GDM1 (cell line): Measurements from ENCODE around the gene RAB37.

ENCODE experiments used
- DNase-seq: peaks from one replicate; lab custom pipeline; 2025; lab: John Stamatoyannopoulos, UW

The RAB37 gene

DNA sequence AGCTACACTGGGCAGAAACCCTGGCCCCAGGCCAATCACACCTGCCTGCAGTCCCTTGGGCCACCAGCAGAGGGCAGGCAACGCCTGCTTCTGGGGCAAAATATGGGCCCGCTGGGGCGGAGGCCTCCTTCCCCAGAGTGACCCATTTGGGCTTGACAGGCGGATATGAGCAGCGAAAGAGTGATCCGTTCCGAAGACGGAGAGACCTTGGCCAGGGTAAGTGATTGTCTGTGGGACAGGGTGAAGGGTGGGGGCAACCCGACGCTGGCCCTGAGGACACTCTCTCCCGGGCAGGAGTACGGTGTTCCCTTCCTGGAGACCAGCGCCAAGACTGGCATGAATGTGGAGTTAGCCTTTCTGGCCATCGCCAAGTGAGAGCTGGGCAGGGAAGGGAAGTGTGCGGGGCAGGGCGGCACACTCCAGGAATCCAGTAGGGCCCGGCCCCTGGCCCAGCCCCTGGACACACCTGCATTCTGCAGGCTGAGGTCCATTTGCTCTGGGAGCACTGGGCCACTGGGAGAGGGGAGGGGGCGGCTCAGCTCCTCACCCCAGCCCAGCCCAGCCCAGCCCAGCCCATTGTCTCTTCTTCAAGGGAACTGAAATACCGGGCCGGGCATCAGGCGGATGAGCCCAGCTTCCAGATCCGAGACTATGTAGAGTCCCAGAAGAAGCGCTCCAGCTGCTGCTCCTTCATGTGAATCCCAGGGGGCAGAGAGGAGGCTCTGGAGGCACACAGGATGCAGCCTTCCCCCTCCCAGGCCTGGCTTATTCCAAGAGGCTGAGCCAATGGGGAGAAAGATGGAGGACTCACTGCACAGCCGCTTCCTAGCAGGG lies 7.9 kb downstream of the RAB37 start:
- DNase-seq: peak; percentile 49

DNA sequence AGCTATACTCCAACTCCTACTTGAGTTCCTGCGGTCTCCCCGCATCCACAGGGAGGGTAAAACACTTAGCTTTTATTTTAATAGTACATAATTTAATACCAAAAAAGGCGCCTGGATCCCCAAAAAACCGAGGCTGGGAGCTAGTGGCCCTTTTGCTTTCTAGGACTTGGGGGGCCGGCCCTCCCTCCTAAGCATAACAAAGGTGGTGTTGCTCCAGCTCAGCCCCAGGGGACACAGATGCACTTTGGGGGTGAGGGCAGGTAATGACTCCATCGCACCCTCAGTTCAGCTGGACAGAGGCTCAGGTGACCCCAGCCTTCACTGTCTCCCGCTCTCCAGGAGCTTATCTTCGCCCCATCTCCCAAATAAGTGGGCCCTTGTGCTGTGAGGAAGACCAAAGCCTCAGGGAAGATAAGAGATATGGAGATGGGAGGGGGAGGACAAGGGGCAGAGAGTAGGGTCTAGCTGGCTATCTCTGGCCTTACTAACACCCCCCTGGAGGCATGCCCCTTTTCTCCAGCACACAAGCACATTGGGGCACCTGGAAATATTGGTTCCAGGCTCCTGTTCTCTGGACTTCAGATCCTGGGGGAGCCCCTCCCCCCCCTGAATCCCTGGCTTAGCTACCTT lies 8.6 kb downstream of the RAB37 start:
- DNase-seq: no peak

DNA sequence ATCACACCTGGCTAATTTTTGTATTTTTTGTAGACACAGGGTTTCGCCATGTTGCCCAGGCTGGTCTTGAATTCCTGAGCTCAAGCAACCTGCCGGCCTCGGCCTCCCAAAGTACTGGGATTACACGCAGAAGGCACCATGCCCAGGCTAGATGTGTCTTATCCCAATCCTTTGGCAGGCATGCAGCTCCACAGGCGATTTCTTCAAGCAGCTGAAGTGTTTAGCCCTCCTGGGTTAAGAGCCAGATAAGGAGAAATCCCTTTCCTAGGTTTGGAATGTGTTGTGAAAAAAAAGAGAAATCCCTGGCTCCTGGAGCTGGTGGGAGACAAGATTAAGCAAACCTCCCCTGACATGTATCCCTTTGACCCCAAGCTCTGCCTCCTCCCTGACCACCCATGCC lies 9.3 kb downstream of the RAB37 start:
- DNase-seq: no peak

DNA sequence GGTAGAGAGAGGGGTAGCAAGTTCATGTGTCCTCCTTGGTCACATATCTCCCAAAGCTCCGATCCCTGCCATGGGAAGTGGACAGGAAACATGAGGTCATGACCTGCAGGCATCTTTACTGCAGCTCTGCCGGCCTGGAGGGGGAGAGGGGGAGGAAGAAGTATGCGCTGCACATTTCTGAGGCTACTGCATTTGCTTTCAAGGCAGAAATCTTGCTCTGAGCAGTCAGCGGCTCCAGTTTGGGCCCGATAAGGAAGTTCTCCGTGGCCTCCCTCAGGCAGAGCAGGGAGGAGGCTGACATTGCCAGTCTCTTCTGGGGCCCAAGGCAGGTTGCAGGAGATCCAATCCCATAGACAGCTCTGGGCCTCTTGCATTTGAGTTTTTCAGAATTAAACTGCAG lies 9.9 kb downstream of the RAB37 start:
- peak; percentile 34 for DNase-seq

DNA sequence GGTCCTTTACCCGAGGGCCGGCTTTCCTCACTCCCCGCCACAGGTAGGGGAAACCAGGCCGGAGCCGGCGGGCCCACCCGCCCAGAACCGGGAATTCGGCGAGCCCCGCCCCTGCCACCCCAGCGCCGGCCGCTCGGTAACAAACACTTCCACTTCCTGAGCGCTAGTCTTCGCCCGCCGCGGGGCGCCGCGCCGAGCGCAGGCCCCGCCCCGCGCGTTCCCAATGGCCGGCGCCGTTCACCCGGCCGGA lies 11.1 kb downstream of the RAB37 start:
- no peak for DNase-seq

DNA sequence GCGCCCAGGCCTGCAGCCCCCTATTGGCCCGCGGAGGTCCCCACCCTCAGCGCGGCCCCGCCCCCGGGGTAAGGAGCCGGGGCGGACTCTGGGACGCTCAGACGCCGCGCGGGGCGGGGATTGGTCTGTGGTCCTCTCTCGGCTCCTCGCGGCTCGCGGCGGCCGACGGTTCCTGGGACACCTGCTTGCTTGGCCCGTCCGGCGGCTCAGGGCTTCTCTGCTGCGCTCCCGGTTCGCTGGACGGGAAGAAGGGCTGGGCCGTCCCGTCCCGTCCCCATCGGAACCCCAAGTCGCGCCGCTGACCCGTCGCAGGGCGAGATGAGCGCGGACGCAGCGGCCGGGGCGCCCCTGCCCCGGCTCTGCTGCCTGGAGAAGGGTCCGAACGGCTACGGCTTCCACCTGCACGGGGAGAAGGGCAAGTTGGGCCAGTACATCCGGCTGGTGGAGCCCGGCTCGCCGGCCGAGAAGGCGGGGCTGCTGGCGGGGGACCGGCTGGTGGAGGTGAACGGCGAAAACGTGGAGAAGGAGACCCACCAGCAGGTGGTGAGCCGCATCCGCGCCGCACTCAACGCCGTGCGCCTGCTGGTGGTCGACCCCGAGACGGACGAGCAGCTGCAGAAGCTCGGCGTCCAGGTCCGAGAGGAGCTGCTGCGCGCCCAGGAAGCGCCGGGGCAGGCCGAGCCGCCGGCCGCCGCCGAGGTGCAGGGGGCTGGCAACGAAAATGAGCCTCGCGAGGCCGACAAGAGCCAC lies 11.6 kb downstream of the RAB37 start, which contains the start of gene NHERF1:
Gene NHERF1, plus strand, starts transcription at position 100 of the 750 bp plus-strand sequence. Its CDS starts 219 bp downstream, at position 319.
- peak; percentile 91 for DNase-seq

DNA sequence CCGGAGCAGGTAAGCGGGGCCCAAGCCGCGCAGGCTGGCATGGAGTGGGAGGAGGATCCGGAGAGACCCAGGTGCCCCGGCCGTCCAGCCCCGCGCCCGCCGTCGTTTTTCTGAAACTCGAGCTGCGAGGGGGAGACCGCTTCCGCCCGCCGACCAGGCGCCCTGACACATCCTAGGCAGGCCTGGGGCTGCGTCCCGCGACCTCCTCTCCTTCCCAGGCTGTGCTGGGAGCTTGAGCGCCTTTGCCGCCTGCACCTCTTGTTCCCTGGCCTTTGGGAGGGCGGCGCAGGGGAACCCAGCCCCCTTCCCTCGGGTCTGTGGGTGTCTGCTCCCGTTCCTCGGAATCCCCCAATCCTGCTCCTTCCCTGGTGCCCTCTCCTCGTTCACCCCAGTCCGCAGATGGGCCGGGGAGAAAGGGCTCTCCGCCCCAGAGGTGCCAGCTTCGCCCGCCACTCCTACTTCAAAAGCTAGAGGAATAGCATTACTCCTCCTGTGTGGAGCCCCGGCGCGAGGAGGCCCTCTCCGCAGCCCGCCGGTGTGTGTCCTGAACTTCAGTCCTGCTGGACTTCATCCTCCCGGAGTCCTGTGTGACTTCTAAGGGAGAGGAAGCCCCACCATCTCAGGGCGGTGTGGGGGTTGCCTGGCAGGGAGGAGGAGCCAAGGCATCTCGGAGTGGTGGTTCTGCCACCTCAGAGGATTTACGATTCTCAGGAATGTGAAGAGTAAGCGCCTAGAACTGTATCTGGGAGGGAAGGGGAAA lies 12.4 kb downstream of the RAB37 start:
- no peak for DNase-seq

DNA sequence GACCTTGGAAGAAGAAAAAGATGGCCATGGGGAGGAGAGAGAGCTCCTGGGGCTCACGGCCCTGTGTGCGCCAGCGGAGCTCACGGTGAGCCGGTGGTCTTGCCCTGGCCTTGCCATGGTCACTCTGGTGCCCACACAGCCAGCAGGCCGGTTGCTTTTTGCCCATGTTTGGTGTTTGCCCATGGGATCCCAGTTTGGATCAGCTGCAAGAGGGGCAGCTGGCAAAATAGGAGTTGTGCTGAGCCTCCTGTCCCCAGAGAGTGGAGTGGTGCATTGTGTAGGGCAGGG lies 12.9 kb downstream of the RAB37 start:
- DNase-seq: no peak

DNA sequence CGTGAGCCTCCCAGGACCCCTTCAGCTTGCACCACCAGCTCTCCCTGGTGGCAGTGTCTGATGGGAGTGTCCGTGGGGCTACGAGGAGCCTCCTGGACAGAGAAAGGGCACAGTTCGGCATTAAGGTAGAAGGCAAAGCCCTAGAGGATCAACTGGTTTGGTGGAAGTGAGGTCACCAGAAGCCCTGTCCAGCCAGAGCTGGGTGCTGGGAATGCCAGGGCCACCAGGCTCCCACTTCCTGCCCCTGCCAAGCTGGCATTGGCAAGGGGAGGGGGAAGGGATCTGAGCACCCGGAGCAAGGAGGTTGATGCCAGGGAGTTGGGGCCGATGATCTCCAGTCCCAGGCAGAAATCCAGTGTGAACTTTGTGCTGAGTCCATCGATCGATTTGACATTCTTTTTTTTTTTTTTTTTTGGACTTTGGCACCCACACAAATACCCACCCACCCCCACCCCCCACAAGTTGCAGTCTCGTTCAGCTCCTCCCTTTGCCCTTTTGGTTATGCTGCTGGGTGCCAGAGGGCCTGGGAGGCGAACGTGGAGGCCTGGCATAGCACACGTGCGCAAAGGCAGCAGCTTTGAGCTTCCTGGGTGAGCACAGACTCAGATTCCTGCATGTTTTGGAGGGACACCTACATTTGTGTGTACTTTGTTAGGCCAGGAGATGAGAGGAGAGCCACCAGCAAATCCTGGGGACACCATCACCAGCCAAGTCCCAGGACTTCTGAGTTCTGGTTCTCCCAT lies 13.4 kb downstream of the RAB37 start:
- no peak for DNase-seq

DNA sequence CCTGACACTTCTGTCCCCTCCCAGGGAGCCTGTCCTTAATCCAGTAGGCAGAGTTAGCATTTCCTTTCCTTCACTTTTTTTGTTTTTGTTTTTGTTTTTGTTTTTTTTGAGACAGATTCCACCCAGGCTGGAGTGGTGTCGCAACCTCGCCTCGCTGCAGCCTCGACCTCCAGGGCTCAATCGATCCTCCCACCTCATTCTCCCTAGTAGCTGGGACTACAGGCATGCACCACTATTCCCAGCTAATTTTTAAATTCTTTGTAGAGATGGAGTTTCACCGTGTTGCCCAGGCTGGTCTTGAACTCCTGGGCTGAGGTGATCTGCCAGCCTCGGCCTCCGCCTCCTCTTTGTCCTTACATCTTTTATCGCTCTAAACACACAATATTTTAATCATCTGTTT lies 15.4 kb downstream of the RAB37 start:
- DNase-seq: no peak

DNA sequence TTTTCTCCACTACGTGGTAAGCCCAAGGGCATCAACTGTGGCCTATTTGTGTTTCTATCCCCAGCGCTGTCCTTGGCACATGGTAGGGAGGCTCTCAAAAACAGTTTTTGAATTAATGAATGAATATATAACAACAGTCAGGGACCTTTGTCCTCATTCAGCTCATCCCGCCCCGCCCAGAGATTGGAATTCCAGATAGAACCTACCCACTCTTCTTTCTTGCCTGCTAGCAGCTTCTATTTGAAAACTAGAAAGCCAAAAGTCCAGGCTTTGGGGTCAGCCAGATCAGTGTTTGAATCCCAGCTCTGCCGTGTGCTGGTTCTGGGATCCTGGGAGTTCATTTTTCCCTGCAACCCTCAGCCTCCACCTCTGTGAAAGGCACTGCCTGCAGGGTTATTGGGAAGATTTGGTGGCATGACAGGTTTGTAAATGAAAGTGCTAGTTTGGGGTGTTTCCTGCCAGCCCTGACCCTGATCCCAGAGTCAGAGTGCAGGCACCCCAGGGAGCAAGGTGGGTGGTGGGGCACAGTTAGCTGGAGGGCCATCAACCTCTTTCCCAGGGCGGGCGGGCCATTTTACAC lies 15.9 kb downstream of the RAB37 start:
- no peak for DNase-seq

DNA sequence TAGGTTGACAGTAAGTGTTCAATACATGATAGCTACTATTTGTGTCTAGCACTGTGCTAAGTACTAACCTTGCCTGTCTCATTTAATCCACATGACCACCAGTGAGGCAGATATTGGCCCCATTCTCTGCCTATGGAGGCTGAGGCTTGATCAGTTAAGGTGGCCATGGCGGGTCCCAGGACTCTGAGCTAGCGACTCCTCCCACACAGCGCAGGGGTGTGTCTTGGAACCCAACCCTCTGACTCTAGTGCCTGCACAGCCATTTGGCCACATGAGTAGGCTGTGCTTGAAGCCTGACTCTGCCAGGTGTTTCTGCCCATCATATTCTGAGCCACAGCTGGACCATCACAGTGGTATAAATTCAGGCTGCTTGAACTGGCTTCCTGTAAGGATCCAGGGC lies 17.8 kb downstream of the RAB37 start:
- DNase-seq: no peak

DNA sequence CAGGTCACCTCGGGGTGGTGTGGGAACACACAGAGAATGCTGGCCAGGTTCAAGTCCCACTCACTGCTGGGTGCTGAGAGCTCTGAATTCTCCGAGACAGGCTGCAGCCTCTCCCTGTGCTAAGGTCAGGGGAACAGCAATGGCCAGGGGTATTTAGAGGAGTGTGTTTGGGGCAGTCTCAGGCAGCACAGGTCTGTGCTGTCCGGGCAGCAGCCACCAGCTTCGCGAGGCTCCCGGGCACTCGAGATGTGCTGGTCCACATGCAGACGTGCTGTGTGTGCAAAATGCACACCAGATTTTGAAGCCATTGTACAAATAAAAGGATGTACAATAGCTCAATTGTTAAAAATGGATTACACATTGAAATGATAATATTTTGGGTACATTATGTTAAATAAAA lies 18.5 kb downstream of the RAB37 start:
- DNase-seq: no peak

DNA sequence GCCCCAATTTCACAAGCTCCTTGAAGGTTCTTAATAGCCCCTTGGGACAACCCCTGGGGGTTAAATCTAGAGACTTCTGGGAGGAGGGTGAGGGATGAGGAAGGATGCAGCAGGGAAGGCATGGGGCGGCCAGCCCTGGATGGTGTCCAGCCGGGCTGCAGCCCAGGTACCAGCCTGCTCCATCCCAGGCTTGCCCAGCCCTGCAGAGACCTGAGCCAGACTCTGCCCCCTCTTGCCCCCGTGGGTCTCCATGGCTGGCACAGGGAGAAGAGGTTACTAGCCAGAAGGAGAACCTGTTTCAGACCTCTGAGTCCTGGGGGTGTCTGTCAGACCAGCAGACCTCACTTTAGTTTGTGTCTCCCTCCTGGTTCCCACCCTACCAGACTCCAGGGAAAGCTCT lies 19.8 kb downstream of the RAB37 start:
- DNase-seq: no peak

DNA sequence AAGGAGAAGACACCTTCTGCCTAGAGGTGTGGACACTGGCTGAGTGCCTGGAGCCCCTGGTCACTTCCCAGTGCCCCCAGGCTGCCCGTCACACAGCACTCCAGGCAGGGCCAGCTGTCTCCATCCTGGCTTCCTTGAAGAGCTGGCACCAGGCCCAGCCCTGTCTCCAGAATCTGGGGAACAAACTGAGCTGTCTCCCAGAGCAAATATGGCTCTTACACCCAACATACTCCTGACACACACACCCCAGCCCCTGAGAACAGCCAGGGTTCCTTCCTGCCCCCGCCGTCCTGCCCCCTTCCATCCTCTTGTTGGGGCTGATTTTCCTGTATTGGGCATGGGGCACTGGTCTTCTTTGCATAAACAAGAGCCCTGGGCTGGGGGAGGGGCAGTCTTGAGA lies 20.4 kb downstream of the RAB37 start:
- no peak for DNase-seq

DNA sequence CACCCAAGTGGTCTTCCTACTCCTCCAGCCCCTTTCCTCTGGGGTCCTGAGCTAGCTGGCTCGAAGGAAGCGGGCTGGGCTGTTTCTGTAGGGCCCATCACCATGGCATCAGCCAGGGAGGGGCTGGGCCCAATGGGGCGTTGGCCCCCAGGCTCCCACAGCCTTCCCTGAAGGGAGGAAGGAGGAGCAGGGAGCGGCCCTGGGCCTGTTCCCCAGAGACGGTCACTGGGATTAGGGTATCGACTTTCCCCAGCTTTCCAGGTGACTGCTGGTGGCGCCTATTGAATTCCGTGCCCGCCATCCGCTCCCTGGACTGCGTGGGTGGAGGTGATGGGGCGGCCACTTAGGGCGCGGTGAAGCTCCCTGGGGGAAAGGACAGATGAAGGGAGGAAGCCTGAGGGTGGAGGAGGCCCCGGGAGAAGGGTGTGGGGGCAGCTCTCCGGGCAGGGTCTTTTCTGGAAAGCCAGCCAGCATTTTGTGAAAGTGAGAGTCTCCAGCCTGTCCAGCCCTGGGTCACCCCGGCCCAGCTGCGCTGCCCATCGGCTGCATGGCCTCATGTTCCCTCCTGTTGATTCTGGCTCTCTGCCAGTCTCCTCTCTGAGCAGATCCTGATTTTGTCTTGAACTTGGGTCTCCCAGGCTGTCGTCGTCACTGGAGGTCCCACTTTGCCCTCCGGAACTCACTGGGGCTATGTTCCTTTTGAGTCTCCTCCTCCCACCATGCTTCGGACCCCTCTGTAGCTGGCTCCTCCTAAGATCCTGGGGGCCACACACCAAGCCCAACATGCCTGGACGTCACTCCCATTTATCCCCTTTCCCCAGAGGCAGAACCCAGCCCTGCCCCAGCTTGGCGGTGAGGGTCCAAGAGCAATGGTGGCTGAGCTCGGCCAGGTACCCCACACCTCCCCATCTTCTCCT lies 21.1 kb downstream of the RAB37 start:
- no peak for DNase-seq

DNA sequence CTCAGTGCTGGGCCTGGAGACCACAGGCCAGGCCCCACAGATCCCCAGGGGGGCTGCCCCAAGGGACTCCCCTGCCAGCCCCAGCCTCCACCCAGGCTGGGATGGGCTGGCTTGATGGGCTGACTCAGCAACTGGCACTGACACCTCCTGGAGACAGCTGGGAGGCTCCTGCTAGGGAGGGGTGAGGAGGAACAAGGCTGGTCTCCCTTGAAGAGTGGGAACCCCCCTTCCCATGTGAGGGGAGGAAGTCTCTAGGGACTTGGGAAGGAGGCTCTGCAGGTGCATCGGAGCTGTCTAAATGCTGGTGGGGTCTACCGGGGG lies 21.8 kb downstream of the RAB37 start:
- peak; percentile 52 for DNase-seq

DNA sequence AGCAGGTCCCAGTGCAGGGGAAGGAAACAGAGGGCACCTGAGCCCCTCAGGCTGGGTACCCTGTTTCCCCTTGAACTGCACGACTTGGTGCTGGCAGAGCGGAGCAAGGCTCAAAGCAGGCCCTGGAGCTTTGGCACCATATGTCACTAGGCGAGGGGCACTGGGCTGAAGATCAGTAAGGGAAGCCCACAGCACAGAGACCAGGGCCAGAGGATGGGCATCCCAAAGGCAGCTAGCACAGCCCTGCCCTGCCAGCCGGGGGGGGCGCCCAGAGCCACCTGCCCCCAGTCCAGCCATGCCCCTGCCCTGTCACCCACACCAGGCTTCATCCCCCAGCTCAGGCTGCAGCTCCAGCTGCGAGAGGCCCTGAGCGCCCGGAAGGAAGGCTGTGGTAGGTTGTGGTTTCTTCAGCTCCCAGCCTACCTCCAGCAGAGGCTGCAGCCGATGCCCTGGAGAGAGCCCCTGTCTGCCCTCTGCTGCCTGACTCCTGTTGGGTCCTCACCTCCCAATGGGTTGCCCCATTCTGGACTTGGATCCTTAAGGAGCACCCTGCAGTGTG lies 22.3 kb downstream of the RAB37 start:
- peak; percentile 90 for DNase-seq

DNA sequence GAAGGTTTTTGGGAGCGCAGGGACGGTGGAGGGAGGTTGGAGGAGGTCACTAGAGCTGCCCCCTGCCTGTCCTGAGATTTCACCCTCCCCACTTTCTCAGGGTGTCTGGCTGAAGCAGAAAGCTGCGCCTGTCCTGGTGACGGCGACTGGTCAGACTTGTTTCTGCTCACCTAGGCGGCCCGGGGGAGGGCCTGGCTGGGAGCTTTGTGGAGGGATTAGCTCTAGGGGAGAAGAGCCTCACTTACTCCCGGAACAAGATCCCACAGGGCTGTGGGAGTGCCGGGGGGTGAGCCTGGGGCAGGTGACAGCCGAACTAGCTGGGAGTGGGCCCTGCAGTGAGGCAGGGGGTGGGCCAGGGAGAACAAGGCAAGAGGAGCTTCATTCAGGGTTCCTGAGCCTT lies 22.9 kb downstream of the RAB37 start:
- DNase-seq: no peak

DNA sequence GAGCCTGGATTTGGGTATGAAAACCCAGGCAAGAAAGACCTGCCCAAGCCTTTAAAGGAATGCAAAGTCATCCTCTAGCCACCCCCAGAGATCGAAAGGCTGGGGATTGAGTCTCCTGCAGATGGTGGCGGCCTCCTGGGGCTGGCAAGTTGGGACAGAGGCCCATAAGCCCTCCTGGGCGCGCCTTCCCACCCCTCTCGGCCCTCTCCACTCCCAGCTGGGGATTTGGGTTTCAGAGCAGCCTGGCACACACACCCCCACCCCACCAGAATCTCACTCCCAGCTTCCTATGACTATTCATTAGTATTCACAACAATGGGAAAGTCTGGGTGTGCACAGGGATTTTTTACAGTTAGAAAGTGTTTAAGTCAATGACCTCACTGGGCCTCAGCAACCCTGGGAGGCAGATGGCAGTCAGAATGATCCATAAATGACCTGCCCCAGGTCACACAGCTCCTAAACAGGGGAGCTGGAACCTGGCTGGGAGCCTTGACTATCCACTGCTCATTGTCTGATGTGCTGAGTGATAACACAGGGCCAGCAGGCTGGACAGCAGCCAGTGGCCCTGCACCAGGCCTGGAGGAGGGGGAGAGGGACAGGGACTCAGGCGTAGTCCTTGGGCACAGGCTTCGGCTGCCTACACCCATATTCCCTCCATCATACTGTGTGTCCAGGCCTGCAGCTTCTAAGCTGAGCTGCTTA lies 23.5 kb downstream of the RAB37 start:
- no peak for DNase-seq
